HUDEP-2 (cell line): Measurements from ENCODE around the gene CREB3L4.
A peak's percentile ranks its signal among the peaks of the same experiment; 100 is the strongest.
"Not testable (repeated sequence)": the region's sequence is repeated elsewhere in the genome, so short reads cannot be mapped to it uniquely, and the experiment has no call there.

ENCODE experiments used
- DNase-seq, 76 experiments: peaks; one replicate each; lab custom pipeline; 2025; ENCODE audit not compliant: unreplicated experiment in 76 of 76; lab: John Stamatoyannopoulos, UW

Gene CREB3L4

GRCh38 chr1:153979091-153979490, 11.4 kb downstream of the CREB3L4 start:
- not testable (repeated sequence) for DNase-seq

GRCh38 chr1:153981735-153982134, 14.0 kb downstream of the CREB3L4 start:
- not testable (repeated sequence) for DNase-seq

- DNase-seq = no peak
Measured at GRCh38 chr1:153984123-153984894, 16.6 kb downstream of the CREB3L4 start.

- DNase-seq = peak in 1 of 76 experiments; percentile 21
Measured at GRCh38 chr1:153985341-153985912, 17.7 kb downstream of the CREB3L4 start.

- DNase-seq = peak in 69 of 76 experiments; percentile 12 to 81 (median 60)
Measured at GRCh38 chr1:153985941-153986761, 18.4 kb downstream of the CREB3L4 start, which contains the start of gene RAB13. Gene RAB13 (minus strand): TSS chr1:153986339. CDS start chr1:153986236, 103 bp downstream.

GRCh38 chr1:153987621-153988020, 19.9 kb downstream of the CREB3L4 start:
- DNase-seq = no peak

- peak in 75 of 76 experiments; percentile 18 to 95 (median 86) for DNase-seq
Measured at GRCh38 chr1:153990468-153991150, 22.9 kb downstream of the CREB3L4 start, which contains the start of gene RPS27. Gene RPS27 (plus strand): TSS chr1:153990762. CDS start chr1:153990797, 35 bp downstream.

GRCh38 chr1:153991151-153991630, 23.5 kb downstream of the CREB3L4 start:
- no peak for DNase-seq

GRCh38 chr1:153991806-153992205, 24.1 kb downstream of the CREB3L4 start:
- no peak for DNase-seq

GRCh38 chr1:153995202-153995601, 27.5 kb downstream of the CREB3L4 start:
- no peak for DNase-seq

GRCh38 chr1:153995640-153996039, 27.9 kb downstream of the CREB3L4 start:
- DNase-seq = no peak

GRCh38 chr1:153996882-153997281, 29.2 kb downstream of the CREB3L4 start:
- not testable (repeated sequence) for DNase-seq

GRCh38 chr1:154000420-154000819, 32.7 kb downstream of the CREB3L4 start:
- no peak for DNase-seq

- no peak for DNase-seq
Measured at GRCh38 chr1:154006136-154006535, 38.4 kb downstream of the CREB3L4 start.

- DNase-seq = no peak
Measured at GRCh38 chr1:154012129-154012528, 44.4 kb downstream of the CREB3L4 start.

- not testable (repeated sequence) for DNase-seq
Measured at GRCh38 chr1:154012543-154012942, 44.8 kb downstream of the CREB3L4 start.

- no peak for DNase-seq
Measured at GRCh38 chr1:154014154-154014907, 46.6 kb downstream of the CREB3L4 start.

GRCh38 chr1:154019269-154019668, 51.6 kb downstream of the CREB3L4 start:
- DNase-seq = no peak

GRCh38 chr1:154019940-154020339, 52.2 kb downstream of the CREB3L4 start:
- DNase-seq = no peak
